Measurements from ENCODE around the gene TAF8.

DNA sequence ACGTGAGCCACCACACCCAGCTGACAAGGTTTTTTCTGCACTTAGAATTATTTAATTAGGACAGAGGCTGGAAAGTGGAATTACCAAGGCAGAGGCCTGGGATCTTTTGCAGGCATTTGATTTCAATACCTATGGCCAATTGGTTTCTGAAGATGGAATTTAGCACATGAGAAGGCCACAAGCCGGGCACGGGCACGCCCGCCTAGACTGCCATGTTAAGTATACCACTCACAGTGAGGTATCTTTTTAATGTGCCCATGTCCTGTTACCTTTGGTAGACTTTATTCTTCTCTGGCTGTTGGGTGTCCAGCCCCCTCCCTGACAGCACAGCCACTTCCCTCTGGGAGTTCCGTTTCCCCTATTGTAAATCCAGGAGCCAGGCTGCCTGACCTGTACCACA, 18.0 kb upstream of the TAF8 start:
- TF ChIP-seq, protein P1, sequence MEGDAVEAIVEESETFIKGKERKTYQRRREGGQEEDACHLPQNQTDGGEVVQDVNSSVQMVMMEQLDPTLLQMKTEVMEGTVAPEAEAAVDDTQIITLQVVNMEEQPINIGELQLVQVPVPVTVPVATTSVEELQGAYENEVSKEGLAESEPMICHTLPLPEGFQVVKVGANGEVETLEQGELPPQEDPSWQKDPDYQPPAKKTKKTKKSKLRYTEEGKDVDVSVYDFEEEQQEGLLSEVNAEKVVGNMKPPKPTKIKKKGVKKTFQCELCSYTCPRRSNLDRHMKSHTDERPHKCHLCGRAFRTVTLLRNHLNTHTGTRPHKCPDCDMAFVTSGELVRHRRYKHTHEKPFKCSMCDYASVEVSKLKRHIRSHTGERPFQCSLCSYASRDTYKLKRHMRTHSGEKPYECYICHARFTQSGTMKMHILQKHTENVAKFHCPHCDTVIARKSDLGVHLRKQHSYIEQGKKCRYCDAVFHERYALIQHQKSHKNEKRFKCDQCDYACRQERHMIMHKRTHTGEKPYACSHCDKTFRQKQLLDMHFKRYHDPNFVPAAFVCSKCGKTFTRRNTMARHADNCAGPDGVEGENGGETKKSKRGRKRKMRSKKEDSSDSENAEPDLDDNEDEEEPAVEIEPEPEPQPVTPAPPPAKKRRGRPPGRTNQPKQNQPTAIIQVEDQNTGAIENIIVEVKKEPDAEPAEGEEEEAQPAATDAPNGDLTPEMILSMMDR (optimal IDR thresholded peaks at IDR 0.05 in 1 of 3, IDR thresholded peaks at IDR 0.05 in 1 of 3, conservative IDR thresholded peaks at IDR 0.05 in 1 of 3; ENCODE audit: extremely low read depth in 1 of 3, insufficient read depth in 2 of 3, low read length in 3 of 3) = no peak
- no peak for TF ChIP-seq EZH2 (IDR thresholded peaks at IDR 0.05; ENCODE audit: low read length)
